HG02938 (cell line): ENCODE data around the gene FAM117B.
A peak's percentile ranks its signal among the peaks of the same experiment; 100 is the strongest.
"Not testable (repeated sequence)": the region's sequence is repeated elsewhere in the genome, so short reads cannot be mapped to it uniquely, and the experiment has no call there.

Source experiments
- ATAC-seq: cut with Tn5 transposase; IDR thresholded peaks from one replicate; pipeline ENCODE4 v1.9.1; 2021; ENCODE audit warnings: mild to moderate bottlenecking, moderate library complexity; ENCODE audit not compliant: unreplicated experiment

The FAM117B gene

DNA sequence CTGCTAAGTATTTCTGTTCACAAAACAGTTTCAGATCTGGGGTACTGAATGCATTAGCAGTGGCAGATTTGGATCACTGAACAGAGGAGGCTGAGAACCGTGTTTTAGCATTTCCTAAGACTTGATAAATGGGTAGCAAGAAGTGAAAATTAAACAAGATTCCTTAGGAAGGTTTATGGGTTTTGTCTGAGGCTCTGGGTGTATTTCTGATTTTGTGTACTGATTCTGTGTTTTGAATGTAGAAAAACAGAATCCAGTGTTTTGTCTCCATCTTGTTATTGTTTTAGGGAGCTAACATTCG, 1.4 kb downstream of the FAM117B start:
- ATAC-seq = peak; percentile 26

DNA sequence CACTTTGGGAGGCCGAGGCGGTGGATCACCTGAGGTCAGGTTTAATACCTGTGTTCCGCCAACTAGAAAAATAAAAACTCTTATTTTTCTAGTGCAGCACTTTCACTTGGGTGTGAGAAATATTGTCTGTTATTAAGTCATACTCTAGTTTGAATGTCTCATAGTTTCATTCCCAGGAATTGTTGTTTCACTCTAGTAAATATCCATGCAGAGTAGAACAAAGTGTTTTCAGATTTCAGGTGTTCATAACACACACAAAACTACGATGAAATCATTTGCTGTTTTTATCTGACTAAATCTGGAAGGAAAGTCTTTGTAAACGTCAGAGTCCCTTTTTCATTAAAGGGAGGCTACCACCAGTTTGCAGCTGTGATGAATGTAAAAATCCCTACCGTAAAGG, 4.0 kb downstream of the FAM117B start:
- no peak for ATAC-seq

DNA sequence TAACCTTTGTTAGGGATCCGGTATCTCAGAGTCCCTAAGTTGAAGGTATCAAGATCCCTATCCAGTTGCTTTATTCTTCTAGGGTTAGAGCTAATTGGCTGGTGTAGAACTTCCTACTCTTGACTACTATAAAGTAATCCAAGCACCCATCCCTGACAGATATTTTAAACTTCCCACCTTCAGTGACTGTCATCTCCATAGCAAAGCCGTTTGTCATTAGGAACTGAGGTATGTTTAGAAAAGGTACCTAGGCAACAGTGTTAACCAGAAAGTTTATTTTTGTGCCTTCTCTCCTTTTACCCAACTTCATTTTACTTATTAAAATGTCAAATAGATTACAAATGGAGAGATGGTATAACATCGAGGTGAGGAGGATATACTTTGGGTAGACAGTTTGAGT, 4.5 kb downstream of the FAM117B start:
- ATAC-seq = no peak

DNA sequence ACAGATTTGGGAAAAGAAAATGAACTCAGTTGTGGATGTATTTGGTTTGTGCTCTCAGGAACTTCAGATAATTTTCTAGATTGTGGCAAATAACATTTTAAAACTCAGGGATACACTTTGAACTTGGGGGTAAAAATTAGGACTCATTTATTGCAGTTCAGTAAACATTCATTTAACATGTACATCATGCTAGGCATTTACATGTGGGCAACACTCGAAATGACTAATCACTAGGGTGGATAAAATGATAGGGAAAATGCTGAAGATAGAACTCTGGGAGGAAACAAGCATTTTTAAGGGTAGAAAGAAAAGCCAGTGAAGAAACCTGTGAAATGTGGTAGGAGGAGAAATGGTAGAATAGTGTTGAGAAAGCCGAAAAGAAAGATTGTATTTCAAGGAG, 7.8 kb downstream of the FAM117B start:
- no peak for ATAC-seq

DNA sequence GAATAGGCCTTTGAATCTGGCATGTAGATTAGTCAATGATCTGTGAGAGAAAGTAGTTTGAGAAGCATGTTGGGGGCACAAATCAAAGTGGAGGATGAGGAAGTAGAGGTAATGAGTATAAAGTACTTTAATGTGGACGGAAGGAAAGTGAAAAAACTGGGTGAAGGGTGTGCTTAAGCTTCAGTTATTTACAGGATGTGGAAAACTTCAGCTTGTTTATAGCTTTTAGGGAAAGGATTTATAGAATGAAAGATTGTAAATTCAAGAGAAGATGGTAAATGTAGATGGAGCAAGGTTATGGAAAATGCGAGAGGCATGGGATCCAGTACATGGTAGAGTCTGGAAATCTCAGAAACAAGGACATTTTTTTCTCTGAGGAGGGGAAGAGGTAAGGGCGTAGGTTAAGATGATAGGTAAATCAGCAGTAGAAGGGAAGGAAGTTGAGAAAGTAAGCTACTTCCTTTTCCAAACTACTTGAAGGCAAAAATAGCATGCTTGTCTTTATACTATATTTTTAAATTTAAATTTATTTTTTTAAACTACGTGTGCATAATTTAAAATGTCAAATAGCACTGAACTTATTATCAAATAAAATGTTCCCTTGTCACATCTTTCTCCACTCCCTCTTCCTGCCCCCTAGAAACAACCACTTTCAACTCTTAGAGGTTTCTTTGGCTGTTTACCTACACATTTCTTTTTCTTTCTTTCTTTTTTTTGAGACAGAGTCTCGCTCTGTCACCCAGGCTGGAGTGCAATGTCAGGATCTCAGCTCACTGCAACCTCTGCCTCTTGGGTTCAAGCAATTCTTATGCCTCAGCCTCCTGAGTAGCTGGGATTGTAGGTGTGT, 8.5 kb downstream of the FAM117B start:
- no peak for ATAC-seq

DNA sequence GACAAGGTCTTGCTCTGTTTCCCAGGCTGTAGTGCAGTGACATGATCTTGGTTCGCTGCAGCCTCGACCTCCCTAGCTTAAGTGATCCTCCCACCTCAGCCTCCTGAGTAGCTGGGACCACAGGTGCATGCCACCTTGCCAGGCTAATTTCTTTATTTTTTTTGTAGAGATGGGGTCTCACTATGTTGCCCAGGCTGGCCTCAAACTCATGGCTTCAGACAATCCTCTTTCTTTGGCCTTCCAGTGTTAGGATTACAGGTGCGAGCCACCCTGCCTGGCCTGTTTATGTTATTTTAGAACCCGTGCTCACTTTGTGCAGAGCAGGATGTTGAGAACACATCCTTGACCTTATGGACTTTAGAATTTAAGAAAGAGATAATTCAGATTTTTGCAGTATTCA, 17.4 kb downstream of the FAM117B start:
- ATAC-seq = no peak

DNA sequence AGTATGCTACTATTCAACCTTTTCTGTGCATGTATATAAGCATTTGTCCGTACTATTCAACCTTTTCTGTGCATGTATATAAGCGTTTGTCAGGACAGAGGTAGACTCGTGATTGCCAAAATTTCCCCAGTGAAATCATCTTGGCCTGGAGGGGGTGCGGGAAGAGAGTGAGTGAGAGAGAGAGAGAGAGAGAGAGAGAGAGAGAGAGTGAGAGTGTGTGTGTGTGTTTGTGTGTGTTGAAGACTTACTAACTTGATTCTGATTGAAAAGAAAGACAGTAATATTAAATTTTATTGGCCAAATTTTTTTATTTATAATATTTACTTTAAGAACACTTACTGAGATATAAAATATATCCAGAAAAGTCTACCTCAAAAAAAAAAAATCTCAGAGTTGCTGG, 19.1 kb downstream of the FAM117B start:
- ATAC-seq = no peak

DNA sequence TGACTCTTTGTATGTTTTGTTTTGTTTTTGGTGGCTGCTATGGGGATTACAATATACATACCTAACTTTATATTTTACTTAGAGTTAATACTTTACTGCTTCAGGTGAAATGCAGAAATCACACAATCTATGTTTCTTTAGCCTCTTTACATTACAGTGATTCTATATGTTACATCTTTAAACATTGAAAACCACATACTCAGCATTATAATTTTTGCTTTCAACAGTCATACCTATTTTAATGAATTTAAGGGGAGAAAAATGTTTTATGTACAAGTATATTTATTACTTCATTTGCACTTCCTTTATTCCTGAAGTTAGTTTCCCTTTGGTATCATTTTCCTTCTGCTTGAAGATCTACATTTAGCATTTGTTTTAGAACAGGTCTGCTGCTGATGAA, 23.1 kb downstream of the FAM117B start:
- ATAC-seq = no peak

DNA sequence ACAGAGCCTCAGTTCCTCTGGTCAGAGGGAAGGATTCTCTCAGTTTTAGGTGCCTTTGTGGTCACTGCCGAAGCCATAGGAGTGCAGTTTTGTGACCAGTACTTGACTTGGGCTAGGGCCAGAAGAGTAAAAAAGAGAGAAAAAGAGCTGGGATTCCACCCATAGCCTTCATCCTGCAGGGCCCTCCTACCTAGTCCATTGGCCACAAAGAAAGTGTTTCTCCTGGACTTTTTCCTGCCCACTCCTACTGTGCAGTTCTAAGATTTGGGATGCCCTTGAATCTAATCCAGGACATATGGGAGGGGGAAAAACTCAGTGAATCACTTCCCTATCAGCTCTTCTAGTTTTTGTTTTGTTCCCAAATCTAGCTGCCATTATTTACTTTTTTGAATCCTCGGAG, 26.0 kb downstream of the FAM117B start:
- no peak for ATAC-seq

DNA sequence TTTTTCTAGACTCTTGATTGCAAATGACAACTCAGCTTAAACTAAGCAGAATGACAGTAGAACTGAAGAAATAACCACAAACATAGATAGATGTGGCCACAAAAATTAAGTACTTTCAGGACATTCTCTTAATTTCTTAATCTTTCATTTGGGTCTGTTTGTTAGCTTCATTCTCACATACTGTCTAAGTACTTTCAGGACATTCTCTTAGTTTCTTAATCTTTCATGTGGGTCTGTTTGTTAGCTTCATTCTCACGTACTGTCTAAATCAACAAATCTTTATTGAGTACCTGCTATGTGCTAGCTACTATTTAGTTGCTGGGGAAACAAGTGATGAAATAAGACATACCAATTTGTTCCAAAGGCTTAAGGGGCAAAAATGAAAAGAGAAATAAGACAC, 35.1 kb downstream of the FAM117B start:
- ATAC-seq = no peak

DNA sequence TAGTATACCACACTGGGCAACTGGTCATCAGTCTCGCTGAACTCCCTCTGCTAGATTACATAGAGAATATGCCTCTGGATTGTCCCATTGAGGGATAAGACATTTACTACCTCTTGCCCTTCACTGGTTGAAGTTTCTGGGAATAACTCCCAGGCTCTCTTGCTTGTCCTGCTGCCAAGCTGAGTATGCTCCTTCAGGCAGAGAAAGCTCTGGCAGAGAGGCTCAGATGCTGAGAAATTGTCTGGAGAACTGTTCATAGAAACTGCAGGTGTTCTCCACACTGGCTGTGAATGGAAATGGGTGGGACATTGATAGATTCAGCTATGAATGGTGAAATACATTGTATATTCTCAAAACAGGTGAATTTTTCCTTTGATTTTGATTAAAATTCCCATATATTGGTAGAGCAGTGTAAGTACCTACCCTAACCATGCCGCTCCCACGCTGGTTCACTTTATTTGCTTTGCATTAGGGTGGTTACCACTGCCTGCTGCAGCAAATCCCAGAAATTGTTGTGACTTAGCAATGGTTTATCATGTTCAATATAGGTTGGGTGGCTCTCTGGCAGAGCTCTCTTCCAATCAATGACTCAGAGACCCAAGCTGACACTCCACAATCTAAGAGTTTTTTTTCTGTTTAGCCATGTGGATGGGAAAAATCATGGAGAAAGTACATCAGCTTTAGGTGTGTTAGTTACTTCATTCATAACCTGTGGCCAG, 36.7 kb downstream of the FAM117B start:
- ATAC-seq = no peak

DNA sequence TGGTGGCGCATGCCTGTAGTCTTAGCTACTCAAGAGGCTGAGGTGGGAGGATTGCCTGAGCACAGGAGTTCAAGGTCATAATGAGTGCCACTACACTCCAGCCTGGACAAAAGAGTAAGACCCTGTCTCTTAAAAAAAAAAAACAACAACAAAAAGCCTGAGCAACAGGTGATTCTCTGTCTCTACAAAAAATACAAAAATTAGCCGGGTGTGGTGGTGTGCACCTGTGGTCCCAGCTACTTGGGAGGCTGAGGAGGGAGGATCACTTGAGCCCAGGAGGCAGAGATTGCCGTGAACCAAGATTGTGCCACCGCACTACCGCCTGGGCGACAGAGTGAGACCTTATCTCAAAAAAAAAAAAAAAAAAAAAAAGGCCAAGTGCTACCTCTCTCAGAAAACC, 40.3 kb downstream of the FAM117B start:
- ATAC-seq = not testable (repeated sequence)

DNA sequence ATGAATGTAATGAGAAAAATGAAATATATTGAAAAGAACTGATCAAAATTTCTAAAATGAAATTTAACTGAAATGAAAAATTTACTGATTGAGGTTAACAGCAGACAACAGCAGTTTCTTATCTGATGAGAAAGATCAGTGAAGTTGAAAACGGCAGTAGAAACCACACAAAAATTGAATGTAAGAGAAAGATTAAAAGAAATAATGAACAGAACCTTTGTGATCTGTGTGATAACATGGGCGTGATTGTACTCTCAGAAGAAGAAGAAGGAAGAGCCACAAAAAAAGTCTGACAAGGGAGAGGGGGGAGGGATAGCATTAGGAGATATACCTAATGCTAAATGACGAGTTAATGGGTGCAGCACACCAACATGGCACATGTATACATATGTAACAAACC, 45.2 kb downstream of the FAM117B start:
- ATAC-seq = no peak

DNA sequence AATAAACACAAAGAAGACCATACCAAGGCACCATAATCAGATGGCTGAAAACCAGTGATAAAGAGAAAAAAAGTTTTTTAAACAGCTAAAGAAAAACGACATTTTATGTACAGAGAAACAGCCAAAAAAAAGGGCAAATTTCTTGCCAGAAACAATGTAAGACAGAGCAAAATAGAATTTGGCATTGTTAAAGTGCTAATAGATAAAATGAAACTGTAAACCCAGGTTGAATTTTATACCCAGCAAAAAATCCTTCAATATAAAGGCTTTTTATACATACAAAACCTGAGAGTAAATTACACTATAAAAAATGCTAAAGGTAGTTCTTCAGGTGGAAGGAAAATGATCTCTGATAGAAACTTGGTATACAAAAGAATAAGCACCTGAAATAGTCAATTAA, 45.7 kb downstream of the FAM117B start:
- no peak for ATAC-seq

DNA sequence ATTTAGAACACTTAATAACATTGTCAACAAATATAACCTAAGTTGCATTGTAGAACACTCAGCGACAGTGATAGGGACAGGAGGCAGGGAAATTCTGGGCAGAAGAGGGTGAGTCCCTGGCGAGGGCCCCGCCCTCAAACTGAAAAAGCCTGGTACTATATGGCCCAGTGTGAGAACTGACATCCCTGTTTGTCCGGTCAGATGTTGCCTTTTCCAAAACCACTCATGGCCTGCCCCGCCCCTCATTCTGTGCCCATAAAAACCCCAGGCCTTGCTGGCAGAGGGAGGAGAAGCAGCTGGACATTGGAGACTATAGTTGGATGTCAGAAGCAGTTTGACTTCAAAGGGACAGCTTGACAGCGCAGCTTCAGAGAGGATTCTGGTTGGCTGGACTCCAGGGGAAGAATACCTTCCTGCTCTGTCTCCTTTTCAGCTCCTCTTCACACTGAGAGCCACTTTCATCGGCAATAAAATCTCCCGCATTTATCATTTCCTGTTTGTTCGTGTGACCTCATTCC, 47.0 kb downstream of the FAM117B start:
- ATAC-seq = no peak

DNA sequence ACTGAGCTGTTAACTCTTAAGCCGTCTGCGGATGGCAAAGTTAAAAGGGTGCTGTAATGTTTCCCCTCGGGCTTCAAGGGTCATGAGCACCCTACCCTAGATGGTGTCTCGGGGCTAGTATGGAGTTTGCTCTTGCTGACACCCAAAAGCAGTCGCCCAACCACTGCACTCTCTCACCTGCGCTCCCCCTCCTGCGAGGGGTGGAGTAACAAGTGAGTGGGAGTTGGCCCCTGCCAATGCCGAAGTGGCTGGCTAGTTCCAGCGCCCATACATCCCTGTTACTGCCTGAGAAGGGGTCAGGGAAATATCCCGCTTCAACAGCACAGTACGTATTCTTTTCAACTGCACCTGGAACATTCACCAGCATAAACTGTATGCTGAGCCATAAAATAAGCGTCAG, 47.5 kb downstream of the FAM117B start:
- ATAC-seq = no peak

DNA sequence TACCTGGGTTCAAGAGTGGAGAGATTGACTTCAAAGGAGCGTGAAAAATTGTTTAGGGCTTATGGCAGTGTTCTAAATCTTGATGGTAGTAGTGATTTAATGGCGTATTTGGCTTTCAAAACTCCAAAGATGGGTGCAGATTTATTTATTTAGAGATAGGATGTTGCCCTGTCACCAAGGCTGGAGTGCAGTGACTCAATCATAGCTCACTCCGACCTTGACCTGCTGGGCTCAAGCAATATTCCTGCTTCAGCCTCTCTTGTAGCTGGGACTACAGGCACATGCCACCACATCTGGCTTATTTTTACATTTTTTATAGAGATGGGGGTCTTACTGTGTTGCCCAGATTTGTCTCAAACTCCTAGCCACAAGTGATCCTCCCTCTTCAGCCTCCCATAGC, 52.5 kb downstream of the FAM117B start:
- no peak for ATAC-seq

DNA sequence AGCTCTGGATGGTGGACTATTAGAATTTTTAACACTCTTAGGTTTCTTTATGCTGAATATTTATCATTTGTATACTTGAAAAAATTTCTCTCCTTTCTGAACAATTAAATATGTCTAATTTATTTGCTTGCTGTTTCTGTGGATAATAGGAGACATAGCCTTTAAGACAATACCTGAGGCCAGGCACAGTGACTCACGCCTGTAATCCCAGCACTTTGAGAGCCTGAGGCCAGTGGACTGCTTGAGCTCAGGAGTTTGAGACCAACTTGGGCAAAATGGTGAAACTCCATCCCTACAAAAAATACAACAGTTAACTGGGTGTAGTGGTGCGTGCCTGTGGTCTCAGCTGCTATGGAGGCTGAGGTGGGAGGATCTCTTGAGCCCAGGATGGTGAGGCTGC, 54.7 kb downstream of the FAM117B start:
- ATAC-seq = no peak

DNA sequence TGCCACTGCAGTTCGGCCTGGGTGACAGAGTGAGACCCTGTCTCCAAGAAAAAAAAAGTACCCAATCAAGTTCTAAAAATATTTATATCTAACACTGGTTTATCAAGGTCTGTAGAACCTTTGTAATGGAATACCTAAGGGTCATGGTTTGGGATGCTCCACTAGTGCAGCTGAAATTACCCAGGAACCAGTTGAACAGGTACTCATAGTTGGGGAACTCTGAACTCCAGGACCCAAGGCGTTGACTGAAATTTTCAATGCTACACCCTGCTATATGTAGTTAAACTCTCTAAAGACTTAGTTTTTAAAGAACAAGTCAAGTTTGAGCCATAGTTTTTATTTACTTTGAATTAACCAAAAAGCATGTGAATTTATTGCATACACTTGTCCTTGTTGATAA, 55.1 kb downstream of the FAM117B start:
- no peak for ATAC-seq

DNA sequence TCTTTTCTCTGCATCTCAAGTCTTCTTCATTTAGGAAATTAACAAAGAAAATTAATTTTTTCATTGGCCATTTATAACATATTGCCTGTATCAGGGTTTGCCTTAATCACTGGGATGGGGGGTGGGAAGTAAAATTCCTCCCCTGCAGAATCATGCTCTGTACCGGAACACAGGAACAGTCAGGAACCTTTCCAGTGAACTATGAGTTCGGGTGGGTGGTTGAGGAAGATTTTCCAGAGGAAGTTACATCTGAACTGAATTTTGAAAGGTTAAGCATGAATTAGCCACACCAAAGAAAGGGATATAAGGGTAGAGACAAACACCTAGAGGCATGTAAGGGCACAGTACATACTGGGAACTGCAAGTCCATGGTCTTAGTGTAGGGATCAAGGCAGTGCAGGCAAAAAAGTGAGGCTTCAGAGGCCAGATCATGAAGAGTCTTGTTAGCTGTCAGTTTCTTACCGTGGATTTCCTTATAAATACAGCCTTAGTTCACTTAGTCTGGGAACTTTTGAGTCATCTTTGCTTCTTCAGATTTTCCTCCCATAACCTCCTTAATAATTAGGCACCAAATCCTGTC, 55.6 kb downstream of the FAM117B start:
- no peak for ATAC-seq

DNA sequence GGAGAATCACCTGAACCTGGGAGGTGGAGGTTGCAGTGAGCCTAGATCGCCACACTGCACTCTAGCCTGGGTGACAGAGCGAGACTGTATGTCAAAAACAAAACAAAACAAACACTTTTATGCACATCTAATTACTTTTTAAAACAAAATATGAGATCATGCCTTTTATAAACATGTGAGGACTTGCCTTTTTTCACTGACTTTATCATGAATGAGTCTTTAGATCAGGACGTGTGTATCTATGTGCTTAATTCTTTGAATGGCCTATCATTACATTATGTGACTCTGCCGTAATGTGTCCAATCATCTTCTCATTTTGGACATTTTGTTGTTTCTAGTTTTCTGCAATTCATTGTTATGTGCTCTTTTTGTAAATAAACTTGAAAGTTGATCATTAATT, 58.7 kb downstream of the FAM117B start:
- no peak for ATAC-seq

DNA sequence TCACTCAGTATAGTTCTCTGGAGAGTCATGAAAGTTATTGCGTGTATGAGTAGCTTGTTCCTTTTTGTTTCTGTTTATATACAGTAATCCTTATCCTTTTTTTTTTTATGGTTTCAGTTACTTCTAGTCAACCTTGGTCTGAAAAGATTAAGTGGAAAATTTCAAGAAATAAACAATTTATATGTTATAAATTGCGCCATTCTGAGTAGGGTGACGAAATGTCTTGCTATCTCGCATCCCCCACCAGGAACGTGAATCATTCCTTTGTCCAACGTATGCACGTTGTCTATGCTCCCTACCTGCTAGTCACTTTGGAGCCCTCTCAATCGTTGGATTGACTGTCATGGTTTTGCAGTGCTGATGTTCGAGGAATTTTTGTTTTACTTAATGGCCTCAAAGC, 60.4 kb downstream of the FAM117B start:
- ATAC-seq = no peak
